Mammary epithelial cell (primary cell): ENCODE measurements around the gene TMEM9.

Experiments used
- CTCF ChIP-seq, 2 donors: IDR thresholded peaks in 1 of 2; conservative IDR thresholded peaks in 1 of 2; 2 replicates each; pipeline ENCODE4 v1.5.1; 2011 to 2012; ENCODE audit warnings: inconsistent platforms in 2 of 2, low read length in 2 of 2, mild to moderate bottlenecking in 2 of 2, control low read depth in 1 of 2, low read depth in 1 of 2; ENCODE audit not compliant: insufficient read depth in 1 of 2; ENCODE audit errors: extremely low read depth in 1 of 2
- EZH2 ChIP-seq: IDR thresholded peaks from 2 replicates; pipeline ENCODE4 v1.6.1; 2012; ENCODE audit warnings: low read length, inconsistent platforms, borderline replicate concordance

GRCh38 chr1:201189085-201189484 is 34.8 kb upstream of the TMEM9 start:
- TF ChIP-seq CTCF (conservative IDR thresholded peaks at IDR 0.05 in 1 of 2, IDR thresholded peaks at IDR 0.05 in 1 of 2; ENCODE audit: extremely low read depth in 1 of 2, insufficient read depth in 1 of 2, low read depth in 1 of 2, low read length in 2 of 2) (no peak), EZH2 (no peak)
